NB4 (cell line): ENCODE results near the gene PTPN1.

Source experiments
- MAX ChIP-seq: IDR thresholded peaks from 2 replicates; pipeline ENCODE4 v1.6.1; 2011; ENCODE audit warnings: low read depth, low read length
- MYC ChIP-seq: IDR thresholded peaks from 2 replicates; pipeline ENCODE4 v1.6.1; 2011; ENCODE audit warnings: low read depth, low read length
- POLR2A ChIP-seq: IDR thresholded peaks from 2 replicates; pipeline ENCODE4 v1.6.1; 2011; ENCODE audit warnings: mild to moderate bottlenecking; ENCODE audit not compliant: insufficient read length; ENCODE audit errors: extremely low read depth
- TF ChIP-seq, protein P1 (sequence below): IDR thresholded peaks from one replicate; pipeline ENCODE4 v1.5.1; 2012; ENCODE audit warnings: low read depth, low read length

DNA sequence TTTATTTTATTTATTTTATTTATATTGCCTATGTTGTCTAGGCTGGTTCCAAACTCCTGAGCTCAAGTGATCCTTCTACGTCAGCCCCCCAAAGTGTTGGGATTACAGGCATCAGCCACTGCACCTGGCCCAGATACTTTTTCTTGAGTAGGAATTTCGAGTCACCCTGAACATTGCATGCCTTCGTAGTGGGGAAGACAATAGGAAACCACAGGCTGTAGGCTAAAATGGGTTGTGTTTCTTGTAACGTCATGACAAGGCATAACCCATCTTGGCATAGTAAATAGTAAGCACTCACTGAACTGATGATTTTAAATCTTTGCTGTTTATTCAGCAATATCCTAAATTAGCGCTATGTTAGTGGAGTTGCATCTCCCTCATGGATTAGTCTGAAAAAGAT is 34.9 kb downstream of the PTPN1 start:
- TF ChIP-seq, protein P1, sequence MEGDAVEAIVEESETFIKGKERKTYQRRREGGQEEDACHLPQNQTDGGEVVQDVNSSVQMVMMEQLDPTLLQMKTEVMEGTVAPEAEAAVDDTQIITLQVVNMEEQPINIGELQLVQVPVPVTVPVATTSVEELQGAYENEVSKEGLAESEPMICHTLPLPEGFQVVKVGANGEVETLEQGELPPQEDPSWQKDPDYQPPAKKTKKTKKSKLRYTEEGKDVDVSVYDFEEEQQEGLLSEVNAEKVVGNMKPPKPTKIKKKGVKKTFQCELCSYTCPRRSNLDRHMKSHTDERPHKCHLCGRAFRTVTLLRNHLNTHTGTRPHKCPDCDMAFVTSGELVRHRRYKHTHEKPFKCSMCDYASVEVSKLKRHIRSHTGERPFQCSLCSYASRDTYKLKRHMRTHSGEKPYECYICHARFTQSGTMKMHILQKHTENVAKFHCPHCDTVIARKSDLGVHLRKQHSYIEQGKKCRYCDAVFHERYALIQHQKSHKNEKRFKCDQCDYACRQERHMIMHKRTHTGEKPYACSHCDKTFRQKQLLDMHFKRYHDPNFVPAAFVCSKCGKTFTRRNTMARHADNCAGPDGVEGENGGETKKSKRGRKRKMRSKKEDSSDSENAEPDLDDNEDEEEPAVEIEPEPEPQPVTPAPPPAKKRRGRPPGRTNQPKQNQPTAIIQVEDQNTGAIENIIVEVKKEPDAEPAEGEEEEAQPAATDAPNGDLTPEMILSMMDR: no peak
- TF ChIP-seq POLR2A (no peak), MAX (no peak), MYC (no peak)
